IPS-15b (cell line): Measurements from ENCODE around the gene RASAL3.

ENCODE experiments used
- H3K27me3 ChIP-seq: one replicate; pipeline ENCODE4 v1.6.1; 2013; ENCODE audit warnings: low read length; ENCODE audit not compliant: control insufficient read depth, insufficient read depth
- H3K36me3 ChIP-seq: one replicate; pipeline ENCODE4 v1.6.1; 2013; ENCODE audit warnings: low read length; ENCODE audit not compliant: control insufficient read depth, insufficient read depth
- H3K4me1 ChIP-seq: one replicate; pipeline ENCODE4 v1.6.1; 2013; ENCODE audit warnings: mild to moderate bottlenecking, low read length; ENCODE audit not compliant: control insufficient read depth, insufficient read depth
- H3K4me3 ChIP-seq: one replicate; pipeline ENCODE4 v1.5.1; 2013; ENCODE audit warnings: low read depth, low read length
- H3K9ac ChIP-seq: one replicate; pipeline ENCODE4 v1.6.1; 2013; ENCODE audit warnings: low read depth, mild to moderate bottlenecking, low read length
- H3K9me3 ChIP-seq: one replicate; pipeline ENCODE4 v1.6.1; 2013; ENCODE audit warnings: mild to moderate bottlenecking, low read length; ENCODE audit not compliant: control insufficient read depth, insufficient read depth

Gene RASAL3

DNA sequence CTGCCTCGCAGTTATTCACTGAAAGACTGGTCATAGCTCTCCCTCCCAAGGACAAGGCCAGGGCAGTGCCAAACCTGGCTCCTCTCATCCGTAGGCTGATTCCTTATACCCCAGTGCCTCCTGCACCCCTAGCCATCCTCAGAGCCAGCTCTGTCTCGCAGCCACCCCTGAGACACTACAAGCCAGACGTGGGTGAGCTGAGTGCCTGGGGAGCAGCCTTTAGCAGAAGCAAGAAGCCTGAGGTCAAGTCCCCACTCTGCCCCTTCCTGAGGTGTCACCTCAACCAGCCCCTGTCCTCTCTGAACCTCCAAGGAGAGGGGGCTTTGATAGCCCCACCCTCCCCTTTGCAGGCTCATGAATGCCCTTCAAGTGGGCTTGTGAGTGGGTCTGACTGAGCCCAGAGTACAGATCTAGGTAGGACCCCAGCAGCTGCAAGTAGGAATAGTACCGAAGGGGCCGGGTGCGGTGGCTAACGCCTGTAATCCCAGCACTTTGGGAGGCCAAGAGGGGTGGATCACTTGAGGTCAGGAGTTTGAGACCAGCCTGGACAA, 30.8 kb downstream of the RASAL3 start:
- H3K4me3 ChIP-seq: peak overlapping the region; percentile 90
- no peaks in the 10 kb centered on the region for H3K27me3 ChIP-seq
- H3K9ac ChIP-seq: no peak overlapping the region
- peaks cover 3% of the 10 kb centered on the region for H3K36me3 ChIP-seq
- no peaks in the 10 kb centered on the region for H3K9me3 ChIP-seq
- peaks cover 5% of the 10 kb centered on the region for H3K4me1 ChIP-seq

DNA sequence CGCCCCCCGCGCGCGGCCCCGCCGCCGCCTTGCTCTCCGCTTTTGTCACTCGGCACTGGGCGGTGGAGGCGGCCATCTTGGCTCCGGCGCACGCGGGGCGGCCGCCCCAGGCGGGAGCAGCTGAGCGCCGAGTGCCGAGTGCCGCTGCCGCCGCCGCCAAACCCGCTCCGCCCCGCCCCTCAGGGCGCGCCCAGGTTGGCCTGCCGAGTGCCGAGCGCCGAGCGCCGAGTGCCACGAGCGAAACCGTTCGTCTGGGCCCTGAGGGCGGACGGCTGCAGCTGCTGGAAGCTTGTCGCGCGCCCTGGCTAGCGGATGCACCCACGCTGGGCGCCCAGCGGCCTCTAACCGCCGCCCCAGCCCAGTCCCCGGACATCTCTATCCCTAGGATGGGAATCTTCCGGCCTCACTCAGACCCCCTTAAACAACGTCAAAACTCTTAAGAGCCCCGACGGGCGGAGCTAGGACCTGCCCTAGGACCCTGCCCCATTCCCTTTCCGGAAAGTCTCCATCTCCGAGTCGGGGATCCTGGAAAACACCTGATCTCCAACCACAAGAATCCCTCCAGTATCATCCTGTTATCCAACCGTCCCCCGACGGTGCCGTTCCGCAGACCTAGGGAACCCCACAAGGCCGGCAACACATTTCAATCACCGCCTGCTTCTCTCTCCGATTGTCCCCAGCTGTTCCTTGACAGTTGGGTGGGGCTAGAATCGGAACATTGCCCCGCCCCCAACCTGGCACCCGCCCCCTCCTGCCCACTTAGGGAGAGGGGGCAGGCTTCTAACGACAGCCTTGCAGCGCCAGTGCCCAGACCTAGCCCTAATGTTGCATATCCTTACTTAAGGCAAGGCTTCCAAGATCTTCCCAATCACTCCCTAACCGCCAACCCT, 31.5 kb downstream of the RASAL3 start:
- Histone ChIP-seq H3K36me3 (peaks cover 3% of the 10 kb centered on the region), H3K9ac (peak overlapping the region; percentile 54), H3K4me3 (peak overlapping the region; percentile 90), H3K9me3 (no peaks in the 10 kb centered on the region), H3K4me1 (peaks cover 5% of the 10 kb centered on the region), H3K27me3 (no peaks in the 10 kb centered on the region)

- no peaks in the 10 kb centered on the region for H3K27me3 ChIP-seq
- peak overlapping the region; percentile 65 for H3K9ac ChIP-seq
- H3K4me3 ChIP-seq: peak overlapping the region; percentile 80
These were observed 32.3 kb downstream of the RASAL3 start for GRCh38 chr19:15432018-15432494.

DNA sequence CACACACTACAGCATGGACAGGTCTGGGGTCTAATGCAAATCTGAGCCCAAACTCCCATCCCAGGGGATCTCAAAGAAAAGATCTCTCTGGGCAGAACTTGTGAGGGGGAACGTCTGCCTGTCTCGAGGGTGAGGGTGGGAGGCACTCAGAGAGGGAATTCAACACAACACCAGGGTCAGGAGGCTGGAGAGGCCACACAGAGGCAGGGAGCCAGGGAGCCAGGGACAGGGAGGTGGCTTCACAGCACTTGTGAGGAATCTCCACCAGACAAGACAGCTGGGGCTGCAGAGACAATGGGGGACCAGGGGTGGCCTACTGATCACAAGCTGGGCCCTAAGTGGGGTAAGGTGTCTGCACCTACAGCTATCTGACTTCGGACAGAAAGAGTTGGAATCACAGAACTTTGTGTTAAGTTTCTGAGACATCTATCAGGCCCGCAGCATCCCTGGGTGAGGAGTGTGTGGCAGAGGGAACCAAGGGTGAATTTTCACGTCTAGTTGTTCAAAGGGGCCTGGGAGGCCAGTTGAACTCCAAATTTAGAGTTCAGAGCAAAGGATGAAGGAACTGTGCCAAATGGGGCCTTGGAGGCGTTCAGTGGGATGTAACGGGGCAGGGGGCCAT, 32.8 kb downstream of the RASAL3 start:
- peaks cover 5% of the 10 kb centered on the region for H3K4me1 ChIP-seq
- H3K36me3 ChIP-seq: peaks cover 14% of the 10 kb centered on the region
- no peaks in the 10 kb centered on the region for H3K9me3 ChIP-seq
- peak overlapping the region; percentile 65 for H3K9ac ChIP-seq
- peak overlapping the region; percentile 80 for H3K4me3 ChIP-seq
- H3K27me3 ChIP-seq: no peaks in the 10 kb centered on the region

More at GRCh38 chr19:15432018-15432494, 32.3 kb downstream of the RASAL3 start:
- peaks cover 10% of the 10 kb centered on the region for H3K36me3 ChIP-seq
- H3K4me1 ChIP-seq: peaks cover 5% of the 10 kb centered on the region
- no peaks in the 10 kb centered on the region for H3K9me3 ChIP-seq

- H3K36me3 ChIP-seq: peaks cover 18% of the 10 kb centered on the region
- H3K4me1 ChIP-seq: peaks cover 5% of the 10 kb centered on the region
- H3K9me3 ChIP-seq: no peaks in the 10 kb centered on the region
- no peaks in the 10 kb centered on the region for H3K27me3 ChIP-seq
- H3K4me3 ChIP-seq: no peak overlapping the region
- no peak overlapping the region for H3K9ac ChIP-seq
These were observed 33.7 kb downstream of the RASAL3 start for GRCh38 chr19:15430526-15431120.

DNA sequence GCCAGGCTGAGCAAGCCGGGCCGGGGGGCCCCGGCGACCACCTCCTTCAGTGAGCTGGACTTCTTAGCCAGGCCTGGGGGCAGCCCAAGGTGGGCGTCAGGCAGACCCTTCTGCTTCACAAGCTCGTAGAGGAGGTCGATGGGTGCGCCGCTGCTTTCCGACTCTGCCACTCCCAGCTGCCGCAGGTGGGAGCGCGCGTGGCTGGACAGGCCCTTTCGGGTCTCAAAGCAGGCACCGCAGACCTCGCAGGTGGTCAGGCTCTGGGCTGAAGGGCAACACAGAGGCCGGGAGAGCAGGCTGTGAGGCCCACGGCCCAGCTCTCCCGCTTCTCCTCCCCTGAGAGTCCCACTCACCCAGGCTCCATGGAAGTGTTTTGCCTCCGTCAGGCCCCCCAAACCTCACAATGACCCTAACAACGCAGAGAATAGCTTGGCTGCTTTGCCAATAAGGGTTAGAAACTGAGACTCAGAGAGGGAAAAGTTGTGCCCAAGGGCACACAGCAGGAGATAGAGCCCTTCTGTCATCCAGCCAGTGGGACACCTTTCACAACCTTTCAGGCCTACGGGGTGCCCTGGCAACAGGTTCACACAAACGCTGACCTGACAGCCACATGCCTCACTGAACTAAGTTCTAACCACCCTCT, 34.4 kb downstream of the RASAL3 start:
- Histone ChIP-seq H3K4me1 (peaks cover 5% of the 10 kb centered on the region), H3K27me3 (no peaks in the 10 kb centered on the region), H3K36me3 (peaks cover 24% of the 10 kb centered on the region), H3K9me3 (no peaks in the 10 kb centered on the region), H3K4me3 (no peak overlapping the region), H3K9ac (no peak overlapping the region)

GRCh38 chr19:15428956-15429824, 35.2 kb downstream of the RASAL3 start:
- Histone ChIP-seq H3K27me3 (no peaks in the 10 kb centered on the region), H3K36me3 (peaks cover 32% of the 10 kb centered on the region)

DNA sequence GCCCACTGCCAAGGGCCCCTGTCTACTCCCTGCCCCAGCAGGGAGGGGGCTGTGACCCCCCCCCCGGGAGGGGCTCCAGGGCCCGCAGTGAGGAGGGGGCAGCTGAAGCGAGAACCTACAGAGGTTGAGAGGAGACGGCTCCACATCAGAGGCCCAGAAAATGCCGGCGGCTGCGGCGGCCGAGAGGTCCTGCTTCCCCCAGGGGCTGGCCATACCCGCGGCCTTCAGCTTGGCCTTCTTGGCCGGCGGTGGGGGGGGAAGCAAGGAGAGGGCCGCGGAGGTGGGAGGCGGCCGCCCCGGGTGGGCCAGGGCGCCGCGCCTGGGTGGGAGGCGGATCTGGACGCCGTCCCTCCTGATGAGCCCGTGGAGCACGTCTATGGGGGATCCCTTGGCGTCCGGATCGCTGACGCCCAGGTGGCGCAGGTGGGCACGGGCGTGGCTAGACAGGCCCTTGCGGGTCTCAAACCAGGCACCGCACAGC, 36.3 kb downstream of the RASAL3 start:
- H3K4me1 ChIP-seq: no peaks in the 10 kb centered on the region
- H3K9me3 ChIP-seq: no peaks in the 10 kb centered on the region
- H3K27me3 ChIP-seq: no peaks in the 10 kb centered on the region
- H3K9ac ChIP-seq: no peak overlapping the region
- no peak overlapping the region for H3K4me3 ChIP-seq
- peaks cover 38% of the 10 kb centered on the region for H3K36me3 ChIP-seq

More at GRCh38 chr19:15428956-15429824, 35.2 kb downstream of the RASAL3 start:
- H3K9ac ChIP-seq: no peak overlapping the region
- no peaks in the 10 kb centered on the region for H3K9me3 ChIP-seq
- H3K4me3 ChIP-seq: no peak overlapping the region
- peaks cover 5% of the 10 kb centered on the region for H3K4me1 ChIP-seq

DNA sequence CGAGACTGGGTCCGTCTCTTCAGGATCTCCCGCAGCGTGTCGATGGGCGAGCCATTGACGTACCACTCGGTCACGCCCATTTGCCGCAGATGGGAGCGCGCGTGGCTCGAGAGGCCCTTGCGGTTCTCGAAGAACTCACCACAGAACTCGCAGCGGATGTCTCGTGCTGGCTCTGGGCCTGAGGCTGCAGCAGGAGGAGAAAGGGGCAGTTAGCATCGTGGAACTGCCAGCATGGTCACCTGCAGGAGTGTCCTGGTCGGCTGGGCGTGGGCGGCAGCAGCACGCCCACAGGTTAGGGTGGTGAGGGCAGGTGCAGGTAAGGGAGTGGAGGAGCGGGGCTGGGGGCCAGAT, 37.0 kb downstream of the RASAL3 start:
- no peak overlapping the region for H3K9ac ChIP-seq
- no peaks in the 10 kb centered on the region for H3K9me3 ChIP-seq
- H3K36me3 ChIP-seq: peaks cover 44% of the 10 kb centered on the region
- H3K27me3 ChIP-seq: no peaks in the 10 kb centered on the region
- H3K4me1 ChIP-seq: no peaks in the 10 kb centered on the region
- H3K4me3 ChIP-seq: no peak overlapping the region

DNA sequence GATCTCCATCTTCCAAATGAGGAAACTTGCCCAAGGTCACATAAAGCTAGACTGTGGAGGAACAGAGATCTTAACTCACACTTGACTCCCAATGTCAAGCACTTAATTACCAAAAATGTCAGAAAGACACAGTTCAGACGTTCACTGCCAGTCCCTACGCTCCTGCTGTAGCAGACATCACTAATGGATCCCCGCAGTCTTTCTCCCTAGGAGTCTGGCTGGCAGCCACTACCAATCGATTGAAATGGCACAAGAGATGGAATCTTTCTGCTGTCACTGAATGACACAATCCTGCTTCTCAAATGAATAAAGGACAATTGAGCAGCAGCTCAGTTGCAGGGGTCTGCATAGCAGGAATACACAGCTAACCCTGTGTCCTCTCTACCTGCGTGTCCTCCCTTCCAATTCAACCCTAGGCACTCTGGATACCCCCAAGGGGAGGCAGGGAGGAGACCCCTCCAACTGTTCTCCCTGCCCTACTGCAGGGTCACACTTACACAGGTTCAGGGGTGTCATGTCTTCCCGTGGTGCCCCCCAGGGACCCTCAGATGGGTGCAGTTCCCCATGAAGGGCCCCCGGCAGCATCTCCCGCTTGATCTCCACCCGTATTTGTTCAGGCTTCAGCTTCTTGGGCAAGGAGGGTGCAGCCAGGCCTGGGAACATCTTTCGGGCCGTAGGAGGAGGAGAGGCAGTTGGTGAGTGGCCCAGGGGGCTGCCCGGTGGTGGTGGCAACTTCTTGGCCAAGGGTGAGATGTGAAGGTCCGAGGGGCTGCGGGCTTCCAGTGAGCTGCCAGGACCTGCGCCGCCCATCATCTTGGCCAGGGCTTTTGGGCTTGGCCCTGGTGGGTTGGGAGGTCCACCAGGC, 37.6 kb downstream of the RASAL3 start:
- Histone ChIP-seq H3K4me3 (no peak overlapping the region), H3K27me3 (no peaks in the 10 kb centered on the region), H3K9me3 (no peaks in the 10 kb centered on the region), H3K36me3 (peaks cover 44% of the 10 kb centered on the region), H3K9ac (no peak overlapping the region), H3K4me1 (no peaks in the 10 kb centered on the region)
